Ishikawa (cell line): ENCODE data around the gene PSRC1.

Experiments
- CEBPB ChIP-seq: IDR thresholded peaks from 2 replicates; pipeline ENCODE4 v1.6.1; 2012
- FOXM1 ChIP-seq: IDR thresholded peaks from 2 replicates; pipeline ENCODE4 v1.6.1; 2012; ENCODE audit warnings: low read depth, borderline replicate concordance
- MAX ChIP-seq: IDR thresholded peaks from 2 replicates; pipeline ENCODE4 v1.6.1; 2012
- NFIC ChIP-seq: IDR thresholded peaks from 2 replicates; pipeline ENCODE4 v1.6.1; 2012
- TAF1 ChIP-seq: IDR thresholded peaks from 2 replicates; pipeline ENCODE4 v1.6.1; 2012; ENCODE audit warnings: low read depth, mild to moderate bottlenecking
- TEAD4 ChIP-seq: IDR thresholded peaks from 2 replicates; pipeline ENCODE4 v1.6.1; 2012
- YY1 ChIP-seq: IDR thresholded peaks from 2 replicates; pipeline ENCODE4 v1.6.1; 2012; ENCODE audit warnings: low read depth

- no peak for TF ChIP-seq MAX
- no peak for TF ChIP-seq YY1
- no peak for TF ChIP-seq CEBPB
- TF ChIP-seq TAF1, result no peak
- no peak for TF ChIP-seq FOXM1
- no peak for TF ChIP-seq TEAD4
- no peak for TF ChIP-seq NFIC
Measured at GRCh38 chr1:109256971-109257681, 25.8 kb downstream of the PSRC1 start.
